HepG2 (cell line): ENCODE results near the gene FAM174A. TPM values are rescaled to one million over a fixed set of nuclear protein-coding genes. Genes with fewer than 3 reads are reported as not detected.
A peak's percentile ranks its signal among the peaks of the same experiment; 100 is the strongest.

ENCODE experiments used
- ATAC-seq: fragments of 200-7000 bp; cut with Tn5 transposase; 3 replicates; pipeline ENCODE4 v1.9.1; 2020; ENCODE audit warnings: mild to moderate bottlenecking, moderate library complexity
- BruUV-seq: library from RNA; stranded (reverse); fragments of 400-500 nt; replicated peaks from 2 replicates; lab custom pipeline; 2021; lab: Mats Ljungman, UMichigan
- CTCF ChIA-PET: fragments of 300-600 bp; formaldehyde crosslinking; extraction: SDS; loops from one replicate; lab custom pipeline; 2021; ENCODE audit warnings: low total read pairs, inconsistent platforms, low intra/inter-chr PET ratio; lab: Yijun Ruan, JAX
- POLR2A ChIA-PET: fragments of 350-600 bp; sonication (Branson Sonifier 250); formaldehyde crosslinking; loops from one replicate; lab custom pipeline; 2020; ENCODE audit warnings: antibody characterized with exemption, inconsistent platforms; lab: Yijun Ruan, JAX
- DNase-seq: peaks from one replicate; pipeline ENCODE4 v3.0.0-alpha.2; 2015; ENCODE audit warnings: low spot score
- FAIRE-seq: peaks from 3 replicates; lab custom pipeline; 2011; peaks lifted over from hg19 to GRCh38; lab: Jason Lieb, UNC
- H2AFZ ChIP-seq: one replicate; pipeline ENCODE4 v1.6.1; 2011; ENCODE audit warnings: low read length, inconsistent platforms
- H3K27ac ChIP-seq: fragments of 300-600 bp; 3 replicates; pipeline ENCODE4 v1.8.0; 2011; ENCODE audit warnings: mixed run types, mild to moderate bottlenecking, mixed read lengths, low read length, inconsistent platforms; ENCODE audit not compliant: insufficient read depth; ENCODE audit errors: extremely low read length
- H3K27me3 ChIP-seq, 2 experiments: fragments of 200-600 bp in 1 of 2; 2 replicates in 1 of 2; 3 replicates in 1 of 2; pipeline versions ENCODE4 v1.6.0 to v1.8.0; 2011; ENCODE audit warnings: low read length in 2 of 2, mild to moderate bottlenecking in 2 of 2, moderate library complexity in 2 of 2, inconsistent platforms in 1 of 2; ENCODE audit not compliant: insufficient read depth in 2 of 2, control insufficient read depth in 1 of 2
- H3K36me3 ChIP-seq, 2 experiments: fragments of 200-600 bp in 1 of 2; replicated peaks in 1 of 2; 2 replicates in 1 of 2; 3 replicates in 1 of 2; pipeline versions ENCODE4 v1.5.1 to v1.8.0; 2011; ENCODE audit warnings: low read length in 2 of 2, inconsistent platforms in 1 of 2; ENCODE audit not compliant: insufficient read depth in 2 of 2, control insufficient read depth in 1 of 2
- H3K4me1 ChIP-seq: 2 replicates; pipeline ENCODE4 v1.5.1; 2012; ENCODE audit warnings: low read length, inconsistent platforms; ENCODE audit not compliant: insufficient read depth
- H3K4me2 ChIP-seq: 2 replicates; pipeline ENCODE4 v1.6.0; 2011; ENCODE audit warnings: low read depth, low read length, inconsistent platforms
- H3K4me3 ChIP-seq, 3 experiments: fragments of 200-600 bp in 1 of 3; sonication (generic), shearing (Covaris generic) in 1 of 3; replicated peaks in 1 of 3; 2 replicates each; pipeline ENCODE4 v1.5.1; 2011 to 2016; ENCODE audit warnings: low read length in 3 of 3, inconsistent platforms in 2 of 3, low read depth in 2 of 3, mild to moderate bottlenecking in 2 of 3, control low read depth in 1 of 3, mixed read lengths in 1 of 3; ENCODE audit not compliant: insufficient read depth in 1 of 3
- H3K79me2 ChIP-seq: one replicate; pipeline ENCODE4 v1.6.1; 2011; ENCODE audit warnings: low read length, inconsistent platforms; ENCODE audit not compliant: insufficient read depth
- H3K9ac ChIP-seq: 2 replicates; pipeline ENCODE4 v1.6.0; 2011; ENCODE audit warnings: mild to moderate bottlenecking, low read depth, low read length, inconsistent platforms; ENCODE audit not compliant: insufficient read depth
- H3K9me3 ChIP-seq: 2 replicates; pipeline ENCODE4 v1.5.1; 2012; ENCODE audit warnings: mild to moderate bottlenecking, low read length
- H4K20me1 ChIP-seq: 2 replicates; pipeline ENCODE4 v1.6.0; 2011; ENCODE audit warnings: inconsistent platforms, mild to moderate bottlenecking, low read length, moderate library complexity; ENCODE audit not compliant: insufficient read depth
- ESRRA ChIP-seq: sonication (generic); formaldehyde crosslinking; IDR thresholded peaks from 2 replicates; pipeline ENCODE4 v1.5.1; 2020; ENCODE audit warnings: mild to moderate bottlenecking, low read depth, missing genetic modification reagents
- HMGXB3 ChIP-seq: sonication (generic); formaldehyde crosslinking; IDR thresholded peaks from 2 replicates; pipeline ENCODE4 v1.4.0; 2020; ENCODE audit warnings: missing genetic modification reagents, borderline replicate concordance
- HNRNPLL ChIP-seq: fragments of 200-400 bp; formaldehyde crosslinking; IDR thresholded peaks from 2 replicates; pipeline ENCODE4 v1.6.1; 2017; ENCODE audit warnings: mild to moderate bottlenecking, low read depth, low read length; ENCODE audit not compliant: poor library complexity, severe bottlenecking
- MED13 ChIP-seq: sonication (generic); formaldehyde crosslinking; IDR thresholded peaks from 2 replicates; pipeline ENCODE4 v1.5.0; 2020; ENCODE audit warnings: missing genetic modification reagents
- MTERF4 ChIP-seq: sonication (generic); formaldehyde crosslinking; IDR thresholded peaks from 2 replicates; pipeline ENCODE4 v1.8.0; 2023; ENCODE audit warnings: mild to moderate bottlenecking, missing genetic modification reagents
- NFIB ChIP-seq: sonication (generic); formaldehyde crosslinking; IDR thresholded peaks from 2 replicates; pipeline ENCODE4 v1.9.0; 2021; ENCODE audit warnings: missing genetic modification reagents, mild to moderate bottlenecking, borderline replicate concordance
- PHB2 ChIP-seq: fragments of 450-650 bp; IDR thresholded peaks from 2 replicates; pipeline ENCODE4 v1.6.1; 2018; ENCODE audit not compliant: partially characterized antibody
- SMC3 ChIP-seq: IDR thresholded peaks from 2 replicates; pipeline ENCODE4 v1.6.1; 2011; ENCODE audit warnings: low read length, improper control_type of control experiment
- ZNF350 ChIP-seq: sonication (generic); formaldehyde crosslinking; IDR thresholded peaks from 2 replicates; pipeline ENCODE4 v1.4.0; 2020; ENCODE audit warnings: mild to moderate bottlenecking, low read depth, missing genetic modification reagents, borderline replicate concordance
- ZNF441 ChIP-seq: sonication (generic); formaldehyde crosslinking; IDR thresholded peaks from 2 replicates; pipeline ENCODE4 v1.7.0; 2021; ENCODE audit warnings: missing genetic modification reagents, borderline replicate concordance
- ZNF619 ChIP-seq: sonication (generic); formaldehyde crosslinking; IDR thresholded peaks from 2 replicates; pipeline ENCODE4 v1.4.0; 2020; ENCODE audit warnings: mild to moderate bottlenecking, missing genetic modification reagents
- ZSCAN22 ChIP-seq: sonication (generic); formaldehyde crosslinking; IDR thresholded peaks from 2 replicates; pipeline ENCODE4 v1.4.0; 2020; ENCODE audit warnings: mild to moderate bottlenecking, missing genetic modification reagents
- ZSCAN29 ChIP-seq: sonication (generic); formaldehyde crosslinking; conservative IDR thresholded peaks from 2 replicates; pipeline ENCODE4 v1.4.0; 2020; ENCODE audit warnings: mild to moderate bottlenecking, missing genetic modification reagents
- WGBS: methylation state at CpG from one replicate; pipeline ENCODE4 v1.1.6; 2017; ENCODE audit warnings: low lambda C conversion rate; 5-methylcytosine and 5-hydroxymethylcytosine counted together
- in situ Hi-C: cut with HindIII; loops from 2 replicates; pipeline ENCODE4 v1.10.0; 2017; ENCODE audit warnings: low pct_unique_long_range_greater_than_20kb; ENCODE audit not compliant: extremely low pct_ligation_motif_present
- intact Hi-C: fragments of 100-400 bp; cut with micrococcal nuclease; formaldehyde crosslinking; loops from one replicate; pipeline ENCODE4 v1.10.0; 2022; ENCODE audit not compliant: unreplicated experiment
- polyA plus RNA-seq, 8 experiments: library from polyadenylated mRNA; depleted of rRNA in 3 of 8; stranded (reverse) in 7 of 8; unstranded in 1 of 8; fragments of >200 nt; fragmentation: Illumina TruSeq in 4 of 8; extraction: Trizol in 4 of 8; gene quantifications; 2 replicates each; pipeline versions ENCODE4 v1.2.1 to v1.2.3, GENCODE V29; 2011 to 2016; ENCODE audit warnings: low read depth in 4 of 8, missing spikeins in 1 of 8, mixed read lengths in 1 of 8; ENCODE audit not compliant: insufficient read depth in 1 of 8
- total RNA-seq, 5 experiments: library from RNA; depleted of rRNA; stranded (reverse); fragments of >200 nt; fragmentation: Illumina TruSeq; extraction: Trizol; gene quantifications; 2 replicates each; pipeline ENCODE4 v1.2.3, GENCODE V29; 2016; ENCODE audit warnings: low read depth in 1 of 5

The FAM174A gene
- total and polyA plus RNA-seq, 2 of the 13 experiments (the other 11 are each of a cell fraction or from before 2014, with no cell fraction given) = 6.8 to 7.8 TPM

GRCh38 chr5:100517301-100517974 lies 17.7 kb upstream of the FAM174A start:
- H3K9ac ChIP-seq = no peak overlapping the region
- H3K27me3 ChIP-seq = no peaks in the 10 kb centered on the region
- POLR2A ChIA-PET = interaction anchor here (1.4 kb wide), 1 partner anchor 18 kb away, joined by 4 read pairs; the partner anchor contains the start of gene FAM174A
- H3K36me3 ChIP-seq = no peaks in the 10 kb centered on the region
- H4K20me1 ChIP-seq = no peaks in the 10 kb centered on the region
- H3K4me2 ChIP-seq = no peak overlapping the region
- no peak overlapping the region for H3K4me3 ChIP-seq
- intact Hi-C loops = no loop called here
- TF ChIP-seq PHB2 (no peak), MTERF4 (CRISPR knock-in tag) (no peak), SMC3 (no peak), ZNF350 (CRISPR knock-in tag) (no peak), ZNF441 (no peak), ESRRA (no peak)
- TF ChIP-seq, all 625 proteins: peak for 0
- ATAC-seq (peak; percentile 35; the same call in 1 of the 3 replicates), FAIRE-seq (no peak), DNase-seq (no peak)
- CTCF ChIA-PET = no interaction called here
- Histone ChIP-seq H3K79me2 (no peaks in the 10 kb centered on the region), H3K27ac (no peak overlapping the region), H2AFZ (no peak overlapping the region), H3K9me3 (peaks cover 6% of the 10 kb centered on the region; the same call in 1 of the 2 replicates), H3K4me1 (no peaks in the 10 kb centered on the region)
- in situ Hi-C loops = loop anchor here (25.0 kb wide), 1 partner anchor 1405 kb away; no protein-coding TSS in a partner anchor
- BruUV-seq = no TSS peak
- WGBS = 16% methylated on average over 3 of the region's 5 CpGs

- Histone ChIP-seq H3K36me3 (no peaks in the 10 kb centered on the region), H3K4me1 (no peaks in the 10 kb centered on the region), H3K27ac (no peak overlapping the region), H3K4me2 (no peak overlapping the region), H3K27me3 (no peaks in the 10 kb centered on the region), H4K20me1 (no peaks in the 10 kb centered on the region), H2AFZ (no peak overlapping the region), H3K79me2 (no peaks in the 10 kb centered on the region), H3K9me3 (peaks cover 6% of the 10 kb centered on the region; the same call in 1 of the 2 replicates), H3K9ac (no peak overlapping the region), H3K4me3 (no peak overlapping the region)
- no TSS peak for BruUV-seq
- DNase-seq (no peak), FAIRE-seq (no peak), ATAC-seq (peak; percentile 62)
- 11% methylated on average over 3 of the region's 3 CpGs for WGBS
- ChIA-PET POLR2A (no interaction called here), CTCF (no interaction called here)
- in situ Hi-C loops (loop anchor here (25.0 kb wide), 1 partner anchor 1406 kb away; no protein-coding TSS in a partner anchor), intact Hi-C loops (no loop called here)
- TF ChIP-seq HNRNPLL = no peak
- TF ChIP-seq ZSCAN22 (CRISPR knock-in tag) = no peak
- TF ChIP-seq NFIB = no peak
- no peak for TF ChIP-seq ZSCAN29 (CRISPR knock-in tag)
- no peak for TF ChIP-seq ZNF619 (CRISPR knock-in tag)
- TF ChIP-seq HMGXB3 (CRISPR knock-in tag) = no peak
- TF ChIP-seq MED13 (CRISPR knock-in tag) = no peak
These were observed 16.8 kb upstream of the FAM174A start for GRCh38 chr5:100518377-100518776.
